Endothelial cell of umbilical vein (primary cell): ENCODE results near the gene KCMF1.

Experiments
- EZH2 ChIP-seq: IDR thresholded peaks from 2 replicates; pipeline ENCODE4 v1.6.1; 2012; ENCODE audit warnings: borderline replicate concordance, low read depth, mild to moderate bottlenecking, moderate library complexity, low read length, inconsistent platforms; ENCODE audit not compliant: severe bottlenecking
- FOS ChIP-seq: IDR thresholded peaks from 2 replicates; pipeline ENCODE4 v1.6.1; 2011; ENCODE audit warnings: mild to moderate bottlenecking, low read length, moderate library complexity, borderline replicate concordance; ENCODE audit not compliant: insufficient read depth
- GATA2 ChIP-seq: IDR thresholded peaks from 2 replicates; pipeline ENCODE4 v1.7.0; 2011; ENCODE audit warnings: low read depth, mild to moderate bottlenecking, moderate library complexity, mixed read lengths, low read length; ENCODE audit not compliant: insufficient read length, insufficient read depth
- JUN ChIP-seq: IDR thresholded peaks from 2 replicates; pipeline ENCODE4 v1.6.1; 2011; ENCODE audit warnings: borderline replicate concordance, low read depth; ENCODE audit not compliant: insufficient read length, insufficient read depth
- MYC ChIP-seq: IDR thresholded peaks from one replicate; pipeline ENCODE4 v1.6.1; 2011; ENCODE audit warnings: mild to moderate bottlenecking, low read depth, low read length
- POLR2A ChIP-seq: IDR thresholded peaks from 2 replicates; pipeline ENCODE4 v1.6.1; 2012; ENCODE audit warnings: low read depth, mild to moderate bottlenecking, control low read depth, low read length
- POLR2AphosphoS5 ChIP-seq: IDR thresholded peaks from 2 replicates; pipeline ENCODE4 v1.6.1; 2012; ENCODE audit warnings: low read depth, mild to moderate bottlenecking, control low read depth, low read length, moderate library complexity; ENCODE audit not compliant: insufficient read depth
- TF ChIP-seq, protein P1 (sequence below), 2 donors: IDR thresholded peaks; 1 replicate in 1 of 2; 2 replicates in 1 of 2; pipeline ENCODE4 v1.5.1; 2011; ENCODE audit warnings: low read length in 2 of 2, mild to moderate bottlenecking in 2 of 2, moderate library complexity in 2 of 2, control low read depth in 1 of 2, inconsistent platforms in 1 of 2, low read depth in 1 of 2; ENCODE audit not compliant: insufficient read depth in 1 of 2; ENCODE audit errors: extremely low read depth in 1 of 2
- TF ChIP-seq, protein P2 (sequence below): IDR thresholded peaks from 2 replicates; pipeline ENCODE4 v1.6.1; 2011; ENCODE audit not compliant: insufficient read depth, insufficient read length

DNA sequence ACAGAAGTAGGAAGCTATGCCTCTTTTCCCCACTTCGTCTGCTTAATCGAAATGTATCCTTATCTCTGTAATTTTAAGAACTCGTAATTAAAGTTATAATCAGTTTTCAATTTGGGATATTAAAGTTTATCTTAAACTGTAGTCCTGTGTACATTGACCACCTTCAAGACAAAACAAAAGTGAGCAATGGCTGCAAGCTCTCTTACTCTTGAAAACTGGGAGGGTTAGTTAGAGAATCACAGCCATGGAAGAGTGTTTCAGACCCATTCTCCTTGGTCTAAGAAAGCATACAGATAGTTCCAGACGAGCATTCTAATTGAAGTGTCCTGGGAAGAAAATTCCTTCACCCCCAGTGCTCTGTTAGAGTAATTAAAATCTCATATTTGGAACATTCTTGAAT, 2.0 kb downstream of the KCMF1 start:
- TF ChIP-seq, protein P1, sequence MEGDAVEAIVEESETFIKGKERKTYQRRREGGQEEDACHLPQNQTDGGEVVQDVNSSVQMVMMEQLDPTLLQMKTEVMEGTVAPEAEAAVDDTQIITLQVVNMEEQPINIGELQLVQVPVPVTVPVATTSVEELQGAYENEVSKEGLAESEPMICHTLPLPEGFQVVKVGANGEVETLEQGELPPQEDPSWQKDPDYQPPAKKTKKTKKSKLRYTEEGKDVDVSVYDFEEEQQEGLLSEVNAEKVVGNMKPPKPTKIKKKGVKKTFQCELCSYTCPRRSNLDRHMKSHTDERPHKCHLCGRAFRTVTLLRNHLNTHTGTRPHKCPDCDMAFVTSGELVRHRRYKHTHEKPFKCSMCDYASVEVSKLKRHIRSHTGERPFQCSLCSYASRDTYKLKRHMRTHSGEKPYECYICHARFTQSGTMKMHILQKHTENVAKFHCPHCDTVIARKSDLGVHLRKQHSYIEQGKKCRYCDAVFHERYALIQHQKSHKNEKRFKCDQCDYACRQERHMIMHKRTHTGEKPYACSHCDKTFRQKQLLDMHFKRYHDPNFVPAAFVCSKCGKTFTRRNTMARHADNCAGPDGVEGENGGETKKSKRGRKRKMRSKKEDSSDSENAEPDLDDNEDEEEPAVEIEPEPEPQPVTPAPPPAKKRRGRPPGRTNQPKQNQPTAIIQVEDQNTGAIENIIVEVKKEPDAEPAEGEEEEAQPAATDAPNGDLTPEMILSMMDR (IDR thresholded peaks at IDR 0.05; ENCODE audit: extremely low read depth in 1 of 2, insufficient read depth in 1 of 2, low read depth in 1 of 2, low read length in 2 of 2), result no peak
- TF ChIP-seq, protein P2, sequence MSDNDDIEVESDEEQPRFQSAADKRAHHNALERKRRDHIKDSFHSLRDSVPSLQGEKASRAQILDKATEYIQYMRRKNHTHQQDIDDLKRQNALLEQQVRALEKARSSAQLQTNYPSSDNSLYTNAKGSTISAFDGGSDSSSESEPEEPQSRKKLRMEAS, result no peak
- TF ChIP-seq POLR2A, result no peak
- no peak for TF ChIP-seq POLR2AphosphoS5
- TF ChIP-seq JUN, result no peak
- no peak for TF ChIP-seq MYC
- no peak for TF ChIP-seq EZH2
- TF ChIP-seq GATA2, result no peak
- TF ChIP-seq FOS, result no peak
